ENCODE measurements around the gene TOM1L1.

Gene TOM1L1

GRCh38 chr17:54950116-54950515 lies 49.5 kb downstream of the TOM1L1 start:
- no peak for DNase-seq

- DNase-seq, result no peak
Observed at GRCh38 chr17:54951286-54951685, 50.6 kb downstream of the TOM1L1 start.

- no peak for DNase-seq
Observed at GRCh38 chr17:54956791-54957190, 56.1 kb downstream of the TOM1L1 start.

- DNase-seq, result no peak
Observed at GRCh38 chr17:54967621-54968261, 67.1 kb downstream of the TOM1L1 start.

GRCh38 chr17:54968262-54968987 lies 67.8 kb downstream of the TOM1L1 start, which contains the start of the genes COX11 and STXBP4:
COX11 (minus strand) TSS chr17:54968654; CDS start chr17:54968646, 8 bp downstream.
STXBP4 (plus strand) TSS chr17:54968765; CDS start chr17:54986220, 17,455 bp downstream.
- DNase-seq, result peak; percentile 92

GRCh38 chr17:54968988-54969332 lies 68.3 kb downstream of the TOM1L1 start:
- DNase-seq, result no peak

- no peak for DNase-seq
Observed at GRCh38 chr17:54969658-54970572, 69.3 kb downstream of the TOM1L1 start.

GRCh38 chr17:54971147-54971546 lies 70.5 kb downstream of the TOM1L1 start:
- DNase-seq, result no peak

GRCh38 chr17:54971901-54972300 lies 71.2 kb downstream of the TOM1L1 start:
- no peak for DNase-seq

GRCh38 chr17:54972406-54973138 lies 71.9 kb downstream of the TOM1L1 start:
- DNase-seq, result no peak

- DNase-seq, result no peak
Observed at GRCh38 chr17:54974759-54975158, 74.1 kb downstream of the TOM1L1 start.

GRCh38 chr17:54976316-54976715 lies 75.7 kb downstream of the TOM1L1 start:
- DNase-seq, result no peak

- DNase-seq, result no peak
Observed at GRCh38 chr17:54977744-54978143, 77.1 kb downstream of the TOM1L1 start.

- no peak for DNase-seq
Observed at GRCh38 chr17:54979657-54980056, 79.0 kb downstream of the TOM1L1 start.

GRCh38 chr17:54980375-54980774 lies 79.7 kb downstream of the TOM1L1 start:
- DNase-seq, result no peak

GRCh38 chr17:54982399-54982798 lies 81.7 kb downstream of the TOM1L1 start:
- DNase-seq, result no peak

GRCh38 chr17:54983260-54983659 lies 82.6 kb downstream of the TOM1L1 start:
- no peak for DNase-seq

- no peak for DNase-seq
Observed at GRCh38 chr17:54985476-54985875, 84.8 kb downstream of the TOM1L1 start.

- DNase-seq, result no peak
Observed at GRCh38 chr17:54990118-54990517, 89.5 kb downstream of the TOM1L1 start.

- no peak for DNase-seq
Observed at GRCh38 chr17:54991567-54991966, 90.9 kb downstream of the TOM1L1 start.

GRCh38 chr17:54992797-54993639 lies 92.4 kb downstream of the TOM1L1 start:
- DNase-seq, result no peak

GRCh38 chr17:54996441-54996840 lies 95.8 kb downstream of the TOM1L1 start:
- DNase-seq, result no peak

Measured in activated CD4-positive, alpha-beta T cell treated with anti-CD3 and anti-CD28 coated beads, Interleukin-2, amount 50 U/mL, for 1 hour (primary cell).